PC-9 (cell line): ENCODE data around the gene SMIM3. TPM values are rescaled to one million over a fixed set of nuclear protein-coding genes. Genes with fewer than 3 reads are reported as not detected.
"Not testable (repeated sequence)": the region's sequence is repeated elsewhere in the genome, so short reads cannot be mapped to it uniquely, and the experiment has no call there.

Source experiments
- BruUV-seq: library from RNA; stranded (reverse); fragments of 400-500 nt; replicated peaks from 2 replicates; lab custom pipeline; 2021; lab: Mats Ljungman, UMichigan
- CTCF ChIA-PET: fragments of 300-600 bp; sonication (Branson Sonifier 250); formaldehyde crosslinking; loops from one replicate; lab custom pipeline; 2022; ENCODE audit warnings: antibody characterized with exemption; lab: Charles Lee
- POLR2A ChIA-PET: fragments of 300-600 bp; sonication (Branson Sonifier 250); formaldehyde crosslinking; loops from one replicate; lab custom pipeline; 2022; ENCODE audit warnings: antibody characterized with exemption; ENCODE audit not compliant: unreplicated experiment; lab: Charles Lee
- DNase-seq, 2 experiments: peaks; one replicate each; pipeline versions ENCODE4 v3.0.0 to v3.0.0-alpha.2; 2015 to 2022; ENCODE audit warnings: mixed read lengths in 1 of 2
- H2AFZ ChIP-seq: fragments of 200-600 bp; sonication (generic); 2 replicates; pipeline ENCODE4 v1.8.1; 2017; ENCODE audit warnings: antibody characterized with exemption
- H3F3A ChIP-seq: fragments of 200-600 bp; sonication (generic); 2 replicates; pipeline ENCODE4 v1.8.1; 2017; ENCODE audit warnings: antibody characterized with exemption, mild to moderate bottlenecking, low read depth; ENCODE audit not compliant: insufficient read depth
- H3K27ac ChIP-seq: fragments of 200-600 bp; sonication (generic); 2 replicates; pipeline ENCODE4 v1.6.1; 2016; ENCODE audit warnings: mixed run types
- H3K27me3 ChIP-seq: fragments of 200-600 bp; sonication (generic); 2 replicates; pipeline ENCODE4 v1.6.1; 2016; ENCODE audit warnings: low read depth, mixed run types; ENCODE audit not compliant: insufficient read depth
- H3K36me3 ChIP-seq: fragments of 200-600 bp; sonication (generic); 2 replicates; pipeline ENCODE4 v1.6.1; 2016; ENCODE audit warnings: low read depth, mixed run types
- H3K4me1 ChIP-seq: fragments of 200-600 bp; sonication (generic); replicated peaks from 2 replicates; pipeline ENCODE4 v1.6.1; 2016; ENCODE audit warnings: mixed run types; ENCODE audit not compliant: insufficient read depth
- H3K4me2 ChIP-seq: fragments of 200-600 bp; sonication (generic); 2 replicates; pipeline ENCODE4 v1.6.1; 2017; ENCODE audit warnings: mixed run types
- H3K4me3 ChIP-seq: fragments of 200-600 bp; sonication (generic); 2 replicates; pipeline ENCODE4 v1.6.1; 2016; ENCODE audit warnings: mixed run types
- H3K79me2 ChIP-seq: fragments of 200-600 bp; sonication (generic); 2 replicates; pipeline ENCODE4 v1.6.1; 2017; ENCODE audit warnings: low read depth, mixed run types
- H3K9me2 ChIP-seq: fragments of 200-600 bp; sonication (generic); 2 replicates; pipeline ENCODE4 v1.8.1; 2017; ENCODE audit warnings: mild to moderate bottlenecking; ENCODE audit not compliant: insufficient read depth
- H3K9me3 ChIP-seq: fragments of 200-600 bp; sonication (generic); 2 replicates; pipeline ENCODE4 v1.8.1; 2016; ENCODE audit warnings: low read depth; ENCODE audit not compliant: insufficient read depth
- H4K20me1 ChIP-seq: fragments of 200-600 bp; sonication (generic); 2 replicates; pipeline ENCODE4 v1.8.1; 2017; ENCODE audit not compliant: insufficient read depth
- CTCF ChIP-seq: fragments of 200-600 bp; sonication (generic); conservative IDR thresholded peaks from 2 replicates; pipeline ENCODE4 v1.6.1; 2017; ENCODE audit warnings: mixed run types, antibody characterized with exemption, mild to moderate bottlenecking, moderate library complexity
- EZH2 ChIP-seq: fragments of 200-600 bp; sonication (generic); IDR thresholded peaks from 2 replicates; pipeline ENCODE4 v1.8.0; 2017; ENCODE audit warnings: antibody characterized with exemption, low read depth
- intact Hi-C: fragments of 100-400 bp; cut with micrococcal nuclease; formaldehyde crosslinking; loops from one replicate; pipeline ENCODE4 v1.10.0; 2022; ENCODE audit not compliant: unreplicated experiment
- total RNA-seq: library from RNA; stranded (reverse); gene quantifications from 2 replicates; pipeline ENCODE4 v1.2.3, GENCODE V29; 2021

The SMIM3 gene
- total RNA-seq, 1 experiment from 2014 or later = 12.1 TPM

GRCh38 chr5:150816946-150817345 is 38.4 kb downstream of the SMIM3 start:
- no TSS peak for BruUV-seq
- ChIA-PET POLR2A (no interaction called here), CTCF (no interaction called here)
- Histone ChIP-seq H3K4me3 (no peak overlapping the region), H3K27me3 (peaks cover 38% of the 10 kb centered on the region; the same call in 1 of the 2 replicates), H2AFZ (no peak overlapping the region), H3K9me3 (peaks cover 5% of the 10 kb centered on the region; the same call in 1 of the 2 replicates), H4K20me1 (no peaks in the 10 kb centered on the region), H3K79me2 (no peaks in the 10 kb centered on the region), H3K4me1 (no peaks in the 10 kb centered on the region), H3K4me2 (no peak overlapping the region), H3K36me3 (no peaks in the 10 kb centered on the region), H3K27ac (no peak overlapping the region), H3F3A (no peaks in the 10 kb centered on the region), H3K9me2 (no peaks in the 10 kb centered on the region)
- no peak for DNase-seq
- no peak for TF ChIP-seq EZH2
- TF ChIP-seq CTCF = no peak
- intact Hi-C loops = no loop called here

- Histone ChIP-seq H3F3A (no peaks in the 10 kb centered on the region), H3K9me2 (no peaks in the 10 kb centered on the region), H3K9me3 (peaks cover 14% of the 10 kb centered on the region), H2AFZ (no peak overlapping the region), H3K4me3 (no peak overlapping the region), H3K79me2 (no peaks in the 10 kb centered on the region), H4K20me1 (no peaks in the 10 kb centered on the region), H3K4me1 (no peaks in the 10 kb centered on the region), H3K27me3 (no peaks in the 10 kb centered on the region), H3K4me2 (no peak overlapping the region), H3K36me3 (no peaks in the 10 kb centered on the region), H3K27ac (no peak overlapping the region)
- TF ChIP-seq CTCF (no peak), EZH2 (no peak)
- ChIA-PET POLR2A (no interaction called here), CTCF (no interaction called here)
- intact Hi-C loops = no loop called here
- no TSS peak for BruUV-seq
- DNase-seq = no peak
These were observed 51.2 kb downstream of the SMIM3 start for GRCh38 chr5:150829744-150830143.

GRCh38 chr5:150831821-150832220 is 53.3 kb downstream of the SMIM3 start:
- H3K79me2 ChIP-seq, H3K27ac ChIP-seq, H3K4me1 ChIP-seq, H3K36me3 ChIP-seq, BruUV-seq, H3F3A ChIP-seq, POLR2A ChIA-PET, H2AFZ ChIP-seq, DNase-seq, H3K9me2 ChIP-seq, H3K4me2 ChIP-seq, H4K20me1 ChIP-seq, H3K27me3 ChIP-seq, H3K4me3 ChIP-seq, intact Hi-C loops, CTCF ChIA-PET: not testable (repeated sequence)
- peaks cover 14% of the 10 kb centered on the region for H3K9me3 ChIP-seq

GRCh38 chr5:150836064-150836463 is 57.5 kb downstream of the SMIM3 start:
- ChIA-PET CTCF (no interaction called here), POLR2A (no interaction called here)
- H3K4me2 ChIP-seq = no peak overlapping the region
- BruUV-seq = no TSS peak
- H3K79me2 ChIP-seq = no peaks in the 10 kb centered on the region
- no peaks in the 10 kb centered on the region for H3K9me2 ChIP-seq
- H3K27me3 ChIP-seq = peaks cover 22% of the 10 kb centered on the region; the same call in 1 of the 2 replicates
- no peak overlapping the region for H2AFZ ChIP-seq
- DNase-seq = no peak
- no peaks in the 10 kb centered on the region for H3K36me3 ChIP-seq
- H3K27ac ChIP-seq = no peak overlapping the region
- no peak overlapping the region for H3K4me3 ChIP-seq
- H3K4me1 ChIP-seq = no peaks in the 10 kb centered on the region
- intact Hi-C loops = no loop called here
- peaks cover 7% of the 10 kb centered on the region; the same call in 1 of the 2 replicates for H3K9me3 ChIP-seq
- H4K20me1 ChIP-seq = no peaks in the 10 kb centered on the region
- no peaks in the 10 kb centered on the region for H3F3A ChIP-seq
- TF ChIP-seq EZH2 (no peak), CTCF (no peak)
